Measurements from ENCODE around the gene SCAPER. TPM values are rescaled to one million over a fixed set of nuclear protein-coding genes. Genes with fewer than 3 reads are reported as not detected.
"Not testable (repeated sequence)": the region's sequence is repeated elsewhere in the genome, so short reads cannot be mapped to it uniquely, and the experiment has no call there.

SCAPER gene
- total RNA-seq, 1 experiment from 2014 or later: 14.7 TPM

DNA sequence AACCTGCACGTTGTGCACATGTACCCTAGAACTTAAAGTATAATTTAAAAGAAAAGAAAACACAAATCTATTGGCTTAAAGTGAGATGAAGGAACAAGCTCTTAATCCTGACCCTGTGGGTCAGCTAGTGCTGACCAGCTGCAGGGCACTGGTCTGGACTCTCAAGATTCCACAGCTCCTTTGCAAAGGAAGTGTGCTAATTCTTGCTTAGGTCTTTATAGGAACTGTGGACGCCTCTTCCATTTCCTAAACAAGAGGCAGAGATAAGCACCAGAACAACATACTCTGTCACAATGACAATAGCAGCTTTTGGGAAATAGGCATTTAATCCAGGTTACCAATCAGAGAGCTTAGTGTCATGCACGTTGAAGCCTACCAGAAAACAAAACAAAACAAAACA is 402.5 kb downstream of the SCAPER start:
- Histone ChIP-seq H4K20me1 (ENCODE audit: insufficient read depth) (no peaks in the 10 kb centered on the region), H3K27ac (ENCODE audit: low read depth, low read length) (no peak overlapping the region), H2AFZ (ENCODE audit: low read depth, low read length, poor library complexity, severe bottlenecking) (no peak overlapping the region), H3K27me3 (ENCODE audit: insufficient read depth, low read length) (no peaks in the 10 kb centered on the region), H3K79me2 (ENCODE audit: insufficient read depth, low read length) (no peaks in the 10 kb centered on the region), H3K4me2 (ENCODE audit: low read length) (no peak overlapping the region), H3K9ac (ENCODE audit: low read length) (no peak overlapping the region), H3K9me3 (ENCODE audit: control insufficient read depth in 1 of 2, insufficient read depth in 1 of 2, low read depth in 1 of 2, low read length in 2 of 2) (no peaks in the 10 kb centered on the region), H3K4me1 (ENCODE audit: control insufficient read depth in 1 of 2, insufficient read depth in 2 of 2, low read length in 2 of 2) (no peaks in the 10 kb centered on the region), H3K36me3 (ENCODE audit: control insufficient read depth in 1 of 2, insufficient read depth in 2 of 2, low read length in 2 of 2) (no peaks in the 10 kb centered on the region), H3K4me3 (replicated peaks in 1 of 2; ENCODE audit: low read depth in 1 of 2, low read length in 2 of 2) (no peak overlapping the region), H3K9me2 (ENCODE audit: insufficient read depth) (no peaks in the 10 kb centered on the region)
- ATAC-seq (no peak), DNase-seq (ENCODE audit: low read depth, low spot score) (no peak)
- ChIA-PET POLR2A (no interaction called here), RAD21 (ENCODE audit: low non-redundant PET in 1 of 2, low total read pairs in 2 of 2, uncharacterized antibody in 2 of 2, unreplicated experiment in 2 of 2) (no interaction called here), CTCF (no interaction called here)
- BruUV-seq (replicated peaks): no TSS peak
- intact Hi-C loops (cut with micrococcal nuclease): no loop called here
- TF ChIP-seq, protein P1, sequence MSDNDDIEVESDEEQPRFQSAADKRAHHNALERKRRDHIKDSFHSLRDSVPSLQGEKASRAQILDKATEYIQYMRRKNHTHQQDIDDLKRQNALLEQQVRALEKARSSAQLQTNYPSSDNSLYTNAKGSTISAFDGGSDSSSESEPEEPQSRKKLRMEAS (IDR thresholded peaks at IDR 0.05): no peak
- TF ChIP-seq RAD21 (IDR thresholded peaks at IDR 0.05; ENCODE audit: low read depth): no peak
- TF ChIP-seq SP1 (IDR thresholded peaks at IDR 0.05; ENCODE audit: low read depth): no peak
- TF ChIP-seq, protein P2, sequence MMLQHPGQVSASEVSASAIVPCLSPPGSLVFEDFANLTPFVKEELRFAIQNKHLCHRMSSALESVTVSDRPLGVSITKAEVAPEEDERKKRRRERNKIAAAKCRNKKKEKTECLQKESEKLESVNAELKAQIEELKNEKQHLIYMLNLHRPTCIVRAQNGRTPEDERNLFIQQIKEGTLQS (IDR thresholded peaks at IDR 0.05): no peak
- TF ChIP-seq JUND (IDR thresholded peaks at IDR 0.05): no peak
- TF ChIP-seq, protein P3, sequence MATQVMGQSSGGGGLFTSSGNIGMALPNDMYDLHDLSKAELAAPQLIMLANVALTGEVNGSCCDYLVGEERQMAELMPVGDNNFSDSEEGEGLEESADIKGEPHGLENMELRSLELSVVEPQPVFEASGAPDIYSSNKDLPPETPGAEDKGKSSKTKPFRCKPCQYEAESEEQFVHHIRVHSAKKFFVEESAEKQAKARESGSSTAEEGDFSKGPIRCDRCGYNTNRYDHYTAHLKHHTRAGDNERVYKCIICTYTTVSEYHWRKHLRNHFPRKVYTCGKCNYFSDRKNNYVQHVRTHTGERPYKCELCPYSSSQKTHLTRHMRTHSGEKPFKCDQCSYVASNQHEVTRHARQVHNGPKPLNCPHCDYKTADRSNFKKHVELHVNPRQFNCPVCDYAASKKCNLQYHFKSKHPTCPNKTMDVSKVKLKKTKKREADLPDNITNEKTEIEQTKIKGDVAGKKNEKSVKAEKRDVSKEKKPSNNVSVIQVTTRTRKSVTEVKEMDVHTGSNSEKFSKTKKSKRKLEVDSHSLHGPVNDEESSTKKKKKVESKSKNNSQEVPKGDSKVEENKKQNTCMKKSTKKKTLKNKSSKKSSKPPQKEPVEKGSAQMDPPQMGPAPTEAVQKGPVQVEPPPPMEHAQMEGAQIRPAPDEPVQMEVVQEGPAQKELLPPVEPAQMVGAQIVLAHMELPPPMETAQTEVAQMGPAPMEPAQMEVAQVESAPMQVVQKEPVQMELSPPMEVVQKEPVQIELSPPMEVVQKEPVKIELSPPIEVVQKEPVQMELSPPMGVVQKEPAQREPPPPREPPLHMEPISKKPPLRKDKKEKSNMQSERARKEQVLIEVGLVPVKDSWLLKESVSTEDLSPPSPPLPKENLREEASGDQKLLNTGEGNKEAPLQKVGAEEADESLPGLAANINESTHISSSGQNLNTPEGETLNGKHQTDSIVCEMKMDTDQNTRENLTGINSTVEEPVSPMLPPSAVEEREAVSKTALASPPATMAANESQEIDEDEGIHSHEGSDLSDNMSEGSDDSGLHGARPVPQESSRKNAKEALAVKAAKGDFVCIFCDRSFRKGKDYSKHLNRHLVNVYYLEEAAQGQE (IDR thresholded peaks at IDR 0.05; ENCODE audit: low read depth): no peak
- no peak for TF ChIP-seq POLR2A (IDR thresholded peaks at IDR 0.05; ENCODE audit: borderline replicate concordance, extremely low read depth, insufficient read depth, insufficient read length)

- CTCF ChIA-PET: not testable (repeated sequence)
Measured at GRCh38 chr15:76502185-76502584, 403.0 kb downstream of the SCAPER start.

More at GRCh38 chr15:76502185-76502584, 403.0 kb downstream of the SCAPER start:
- H3K36me3 ChIP-seq (ENCODE audit: control insufficient read depth in 1 of 2, insufficient read depth in 2 of 2, low read length in 2 of 2); ATAC-seq; H4K20me1 ChIP-seq (ENCODE audit: insufficient read depth); RAD21 ChIA-PET (ENCODE audit: low non-redundant PET in 1 of 2, low total read pairs in 2 of 2, uncharacterized antibody in 2 of 2, unreplicated experiment in 2 of 2); H3K9me3 ChIP-seq (ENCODE audit: control insufficient read depth in 1 of 2, insufficient read depth in 1 of 2, low read depth in 1 of 2, low read length in 2 of 2); BruUV-seq (replicated peaks); H3K9ac ChIP-seq (ENCODE audit: low read length); POLR2A ChIA-PET; H3K79me2 ChIP-seq (ENCODE audit: insufficient read depth, low read length); intact Hi-C loops (cut with micrococcal nuclease); H3K4me3 ChIP-seq (replicated peaks in 1 of 2; ENCODE audit: low read depth in 1 of 2, low read length in 2 of 2); H3K4me1 ChIP-seq (ENCODE audit: control insufficient read depth in 1 of 2, insufficient read depth in 2 of 2, low read length in 2 of 2); DNase-seq (ENCODE audit: low read depth, low spot score); H3K4me2 ChIP-seq (ENCODE audit: low read length); H3K27ac ChIP-seq (ENCODE audit: low read depth, low read length); H3K27me3 ChIP-seq (ENCODE audit: insufficient read depth, low read length); H3K9me2 ChIP-seq (ENCODE audit: insufficient read depth); H2AFZ ChIP-seq (ENCODE audit: low read depth, low read length, poor library complexity, severe bottlenecking): not testable (repeated sequence)

All from HCT116 (cell line).